CD4-positive, alpha-beta T cell treated with Interleukin-17A for 1 hour (primary cell): ENCODE results near the gene AFAP1L2.

Experiments used
- DNase-seq: peaks from one replicate; pipeline ENCODE4 v3.0.0-alpha.2; 2020

AFAP1L2 gene

DNA sequence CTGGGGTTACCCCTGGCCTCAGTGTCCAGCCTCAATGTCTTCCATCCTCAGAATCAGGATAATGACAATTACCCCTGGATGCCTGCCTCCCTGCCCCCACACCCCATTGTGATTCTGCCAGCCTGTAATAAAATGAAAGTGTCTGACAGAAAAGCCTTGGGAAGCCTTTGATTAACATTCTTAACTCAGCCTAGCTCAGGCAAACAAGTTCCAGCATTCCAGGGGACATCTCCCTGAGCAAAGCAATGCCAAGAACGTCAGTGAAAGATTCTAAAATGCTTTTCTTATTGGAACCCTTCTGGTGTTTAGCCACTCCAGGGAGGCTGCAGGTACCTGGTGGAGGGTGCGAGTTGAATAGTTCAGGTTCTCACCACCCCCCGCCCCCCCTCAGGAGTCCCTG is 18.7 kb downstream of the AFAP1L2 start:
- no peak for DNase-seq

DNA sequence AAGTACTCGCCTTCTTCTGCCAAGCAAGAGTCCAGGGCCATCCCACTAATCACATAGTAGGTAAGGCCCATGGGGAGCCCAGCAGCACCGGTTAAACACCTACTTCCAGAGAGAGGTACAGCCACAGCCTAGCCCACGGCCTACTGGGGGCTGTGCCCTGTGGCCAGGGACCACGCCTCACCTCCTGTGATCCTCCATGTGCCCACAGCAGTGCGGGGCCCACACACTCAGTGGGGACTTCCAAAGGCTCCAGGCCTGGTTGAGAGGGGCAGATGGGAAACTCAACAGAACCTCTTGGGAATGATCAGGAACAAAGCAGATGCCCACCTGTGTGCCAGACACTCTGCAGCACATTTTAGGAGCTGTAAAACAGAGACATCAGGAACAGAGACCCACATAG is 19.7 kb downstream of the AFAP1L2 start:
- DNase-seq, result no peak

DNA sequence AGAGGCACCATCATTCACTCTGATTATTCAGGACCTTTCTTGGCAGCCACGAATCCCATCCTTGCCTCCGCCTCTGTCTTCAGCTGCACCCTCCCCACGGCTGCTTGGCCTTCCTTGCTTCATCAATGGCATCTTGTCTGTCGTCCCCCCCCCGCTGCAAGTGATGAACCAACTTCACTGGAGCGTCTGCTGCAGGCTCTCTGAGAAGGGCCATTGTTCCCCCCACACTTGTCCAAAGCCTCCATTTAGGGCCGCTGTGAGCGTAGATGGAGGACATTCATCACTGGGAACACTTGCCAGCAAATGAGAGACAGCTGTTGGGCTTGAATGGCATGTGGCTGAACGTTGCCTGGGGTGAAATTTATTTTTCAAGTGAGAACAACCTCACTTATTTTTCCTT is 20.1 kb downstream of the AFAP1L2 start:
- DNase-seq, result no peak

DNA sequence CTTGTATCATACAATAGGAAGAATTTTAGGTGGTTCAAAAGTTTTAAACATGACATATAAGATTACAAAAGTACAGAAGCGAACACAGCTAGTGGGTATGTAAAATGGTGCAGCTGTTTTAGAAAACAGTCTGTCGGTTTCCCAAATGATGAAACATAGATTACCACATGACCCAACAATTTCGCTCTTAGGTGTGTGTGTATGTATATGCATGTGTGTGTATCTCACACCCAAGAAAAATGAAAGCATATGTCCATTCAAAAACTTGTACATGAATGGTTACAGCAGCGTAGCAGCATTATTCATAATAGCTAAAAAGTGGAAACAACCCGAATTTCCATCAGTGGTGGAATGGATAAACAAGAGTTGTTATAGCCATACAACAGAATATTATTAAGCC is 23.5 kb downstream of the AFAP1L2 start:
- no peak for DNase-seq

DNA sequence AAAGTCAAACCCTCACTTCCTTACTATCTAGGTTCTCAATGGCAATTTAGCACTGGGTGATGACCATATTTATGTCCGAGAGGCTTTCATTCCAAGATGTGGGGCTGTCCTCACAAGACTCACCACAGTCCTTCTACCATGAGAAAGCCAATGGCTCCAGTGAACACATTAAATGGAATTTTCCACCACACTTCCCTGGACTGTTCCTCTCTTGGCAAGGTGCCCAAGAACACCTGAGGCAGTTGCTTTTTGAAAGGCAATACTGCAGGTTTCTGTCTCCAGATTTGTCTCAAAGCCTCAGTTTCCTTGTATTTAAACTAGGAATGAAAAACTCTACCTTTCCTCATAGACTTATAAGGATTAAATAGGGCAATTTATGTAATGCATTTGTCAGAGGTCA is 24.2 kb downstream of the AFAP1L2 start:
- DNase-seq, result no peak

DNA sequence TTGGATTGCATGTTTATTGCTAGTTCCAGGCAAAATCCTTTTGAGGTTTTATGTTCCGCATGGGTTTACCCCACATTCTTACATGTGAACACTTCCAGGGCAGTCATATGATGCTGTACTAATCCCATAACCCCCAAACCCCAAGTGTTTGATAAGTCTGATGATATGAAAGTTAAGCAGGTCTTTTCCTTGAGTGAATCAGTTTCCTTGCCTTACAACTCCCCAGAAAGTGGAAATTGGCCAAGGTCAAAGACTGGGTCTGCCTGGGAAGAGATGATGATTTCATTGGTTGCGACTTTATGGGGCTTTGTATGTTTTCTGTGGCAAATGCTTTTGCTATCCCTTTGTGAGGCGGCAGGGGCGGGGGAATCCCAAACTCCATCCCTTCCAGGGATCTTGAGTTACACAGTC is 24.7 kb downstream of the AFAP1L2 start:
- no peak for DNase-seq

DNA sequence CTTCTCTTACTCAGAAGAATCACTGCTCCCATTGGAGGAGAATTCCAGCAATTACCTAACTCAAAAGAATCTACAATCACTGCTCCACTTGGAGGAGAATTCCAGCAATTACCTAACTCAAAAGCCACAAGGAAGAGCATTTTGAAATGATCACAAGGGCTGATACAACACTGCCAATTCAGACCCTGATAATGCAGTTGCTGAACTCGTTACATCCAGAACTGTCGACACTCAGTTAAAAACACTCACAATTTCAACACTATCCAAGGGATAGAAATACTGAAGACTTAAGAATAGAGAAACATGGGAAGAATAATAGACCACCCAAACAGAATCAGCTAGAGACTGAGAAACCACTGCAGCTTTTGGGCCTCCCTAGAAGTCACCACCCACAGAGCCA is 27.8 kb downstream of the AFAP1L2 start:
- no peak for DNase-seq

DNA sequence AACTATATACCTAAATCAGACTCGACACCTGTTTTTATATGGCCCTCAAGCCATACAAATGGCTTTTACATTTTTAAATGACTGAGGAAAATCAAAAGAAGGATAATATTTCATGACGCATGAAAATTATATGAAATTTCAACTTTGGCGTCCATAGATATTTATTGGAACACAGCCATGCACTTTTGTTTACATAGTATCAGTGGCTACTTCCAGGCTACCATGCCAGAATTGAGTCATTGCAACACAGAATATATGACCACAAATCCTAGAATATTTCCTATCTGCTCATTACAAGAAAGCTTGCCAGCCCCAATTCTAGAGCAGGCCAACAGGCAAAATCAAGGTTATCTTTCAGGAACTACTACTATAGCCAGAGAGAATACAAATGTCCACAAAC is 29.3 kb downstream of the AFAP1L2 start:
- no peak for DNase-seq

DNA sequence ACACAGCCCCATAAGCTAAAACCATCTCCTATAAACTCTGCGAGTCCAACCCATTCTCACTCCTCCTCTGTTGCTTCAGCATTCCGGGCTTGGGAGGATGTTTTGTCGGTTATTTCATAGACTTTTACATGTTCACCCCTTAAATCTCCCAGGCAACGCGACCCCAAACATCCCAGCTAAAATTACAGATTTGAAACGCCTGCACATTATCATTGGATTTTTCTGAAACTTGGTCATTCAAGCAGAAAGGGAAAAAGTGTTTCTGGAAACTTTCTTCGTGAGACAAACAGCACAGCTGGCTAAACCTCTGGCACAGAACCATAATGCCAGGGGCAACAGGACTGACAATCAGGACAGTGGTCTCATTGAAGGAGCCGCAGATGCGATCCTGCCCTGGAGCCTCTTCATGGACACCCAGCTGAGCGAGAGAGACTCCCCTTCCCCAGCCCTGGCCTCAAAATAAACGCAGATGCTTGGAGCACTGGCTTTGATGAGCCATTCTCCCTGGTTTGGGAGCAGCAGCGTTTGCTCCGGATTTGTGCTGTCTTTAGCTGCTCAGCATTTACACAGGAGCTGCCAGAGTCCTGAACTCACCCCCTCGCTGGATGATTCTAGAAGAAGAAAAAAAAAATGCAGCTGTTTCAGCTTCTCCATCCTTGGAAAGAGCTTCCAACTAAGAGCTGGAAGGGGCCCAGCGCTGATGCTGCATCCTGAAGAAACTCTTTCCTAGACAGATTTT is 30.1 kb downstream of the AFAP1L2 start:
- no peak for DNase-seq

DNA sequence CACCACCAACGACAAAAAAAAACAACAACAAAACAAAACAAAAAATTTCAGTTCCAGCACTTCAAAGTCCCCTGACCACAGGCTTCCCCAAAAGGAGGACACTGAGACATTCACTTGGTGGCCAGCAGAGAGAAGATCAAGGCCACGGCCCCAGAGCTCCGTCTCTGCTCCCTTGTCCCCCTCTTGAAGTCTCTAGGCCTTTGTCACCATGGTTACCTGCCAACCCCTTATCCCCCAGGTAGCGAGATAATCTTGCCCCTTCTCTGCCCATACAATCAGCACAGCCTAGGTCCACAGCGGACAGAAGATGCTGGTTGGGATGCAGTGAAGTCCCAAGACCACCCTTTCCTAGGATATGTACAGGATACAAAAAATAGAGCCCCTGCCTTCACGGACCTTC is 30.7 kb downstream of the AFAP1L2 start:
- DNase-seq, result no peak

DNA sequence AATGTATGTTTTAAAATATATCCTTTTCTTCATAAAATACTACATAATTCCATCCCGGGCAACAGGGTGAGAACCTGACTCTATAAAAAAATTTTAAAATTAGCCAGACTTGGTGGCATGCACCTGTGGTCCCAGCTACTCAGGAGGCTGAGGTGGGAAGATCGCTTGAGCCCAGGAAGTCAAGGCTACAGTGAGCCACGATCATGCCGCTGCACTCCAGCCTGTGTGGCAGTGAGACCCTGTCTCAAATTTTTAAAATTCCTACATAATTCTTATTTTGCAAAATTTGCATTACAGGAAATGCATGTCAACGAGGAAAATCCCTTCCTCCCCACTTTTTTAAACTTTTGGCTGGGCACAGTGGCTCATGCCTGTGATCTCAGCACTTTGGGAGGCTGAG is 31.3 kb downstream of the AFAP1L2 start:
- no peak for DNase-seq

DNA sequence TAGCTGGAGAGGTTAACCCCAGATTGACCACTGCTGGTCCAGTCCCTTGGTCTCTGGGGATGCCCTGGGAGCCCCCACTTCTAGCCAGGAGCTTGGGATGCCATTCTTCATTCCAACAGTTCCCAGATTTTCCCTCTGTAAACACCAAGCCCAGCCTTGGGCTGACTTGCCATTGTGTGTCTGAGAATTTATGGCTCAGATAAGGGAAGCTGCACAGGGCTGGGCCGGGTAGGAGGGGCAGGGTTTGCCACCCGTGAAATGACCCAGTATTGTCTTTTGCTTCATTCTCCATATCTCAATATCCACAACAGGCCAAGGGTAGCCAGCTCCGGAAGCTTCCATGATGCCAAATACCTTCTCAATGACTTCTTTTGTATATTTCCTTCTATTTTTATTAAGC is 32.1 kb downstream of the AFAP1L2 start:
- no peak for DNase-seq

DNA sequence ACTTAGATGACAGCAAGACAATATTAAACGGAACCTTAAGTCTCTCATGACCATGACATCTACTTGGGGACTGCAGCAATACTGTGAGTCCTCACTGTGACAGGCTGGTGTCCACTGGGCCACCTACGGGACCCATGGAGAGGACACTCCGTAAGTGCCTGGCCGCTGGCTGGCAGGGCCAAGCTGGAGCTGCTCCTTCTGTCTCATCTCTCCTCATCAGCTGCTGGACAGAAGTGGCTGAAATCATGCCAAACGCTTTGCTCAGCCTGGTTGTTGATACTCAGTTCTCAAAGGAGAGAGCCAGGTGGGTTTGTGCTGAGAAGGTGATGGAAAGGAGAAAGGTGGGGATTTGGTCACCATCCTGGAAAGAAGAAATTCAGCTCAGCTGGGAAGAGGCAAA is 33.3 kb downstream of the AFAP1L2 start:
- no peak for DNase-seq

DNA sequence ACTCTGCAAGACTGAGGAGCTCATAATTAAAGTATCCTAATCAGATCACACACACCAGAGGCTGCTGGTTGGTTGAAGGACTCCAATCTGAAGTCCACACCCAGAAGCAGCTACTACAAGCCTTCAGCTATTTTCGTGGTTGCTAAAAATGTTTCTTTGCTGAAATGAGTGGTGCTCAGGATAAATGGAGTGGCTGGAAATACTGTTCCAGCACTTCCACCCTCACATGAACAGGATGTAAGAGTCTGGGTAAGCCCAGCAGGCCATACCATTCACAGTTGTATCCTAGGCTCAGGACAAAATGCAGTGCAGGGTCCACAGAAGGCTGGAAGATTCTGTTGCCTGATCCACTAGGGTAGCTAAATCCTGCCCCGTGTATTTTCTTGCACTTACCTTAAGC is 34.1 kb downstream of the AFAP1L2 start:
- no peak for DNase-seq

DNA sequence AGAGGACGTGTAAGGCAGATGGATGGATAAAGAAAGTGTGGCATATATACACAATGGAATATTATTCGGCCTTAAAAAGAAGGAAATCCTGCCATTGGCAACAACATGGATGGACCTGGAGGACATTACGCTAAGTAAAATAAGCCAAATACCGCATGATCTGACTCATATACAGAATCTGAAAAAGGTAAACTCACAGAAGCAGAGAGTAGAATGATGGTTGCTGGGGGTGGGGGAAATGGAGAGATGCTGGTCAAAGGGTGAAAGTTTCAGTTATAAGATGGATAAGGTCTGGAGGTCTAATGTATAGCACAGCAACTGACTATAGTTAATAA is 36.3 kb downstream of the AFAP1L2 start:
- no peak for DNase-seq

DNA sequence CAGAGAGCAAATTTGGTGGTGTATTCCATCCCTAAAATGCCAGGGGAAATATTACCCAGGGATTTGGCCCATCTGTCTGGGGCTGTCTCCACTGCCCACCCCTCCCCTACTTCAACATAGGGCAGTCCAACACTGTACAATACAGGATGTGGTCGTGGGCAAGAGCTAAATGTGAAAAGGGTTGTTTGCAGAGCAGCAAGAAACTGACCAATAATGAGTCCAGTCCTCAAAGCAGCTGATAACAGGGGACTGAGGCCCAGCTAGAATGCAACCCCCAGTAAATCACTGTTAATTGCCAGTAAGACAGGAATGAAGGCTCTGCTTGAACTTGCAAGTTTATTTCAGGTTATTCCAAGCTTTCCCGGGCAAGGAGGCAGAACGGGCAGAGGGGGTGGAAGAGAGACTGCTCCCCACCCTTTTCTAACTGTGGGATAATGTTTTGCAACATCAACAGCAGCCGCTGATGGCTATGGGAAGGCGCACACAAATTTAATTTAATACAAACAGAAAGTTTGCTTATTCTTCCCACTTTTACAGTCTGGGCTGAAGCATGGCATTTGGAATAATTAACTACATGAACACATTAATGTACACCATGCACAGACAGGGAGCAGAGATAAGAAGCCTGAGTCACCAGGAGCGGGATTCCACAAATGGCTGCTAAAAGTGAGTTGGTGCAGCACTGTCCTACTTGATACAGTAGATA is 36.8 kb downstream of the AFAP1L2 start:
- no peak for DNase-seq

DNA sequence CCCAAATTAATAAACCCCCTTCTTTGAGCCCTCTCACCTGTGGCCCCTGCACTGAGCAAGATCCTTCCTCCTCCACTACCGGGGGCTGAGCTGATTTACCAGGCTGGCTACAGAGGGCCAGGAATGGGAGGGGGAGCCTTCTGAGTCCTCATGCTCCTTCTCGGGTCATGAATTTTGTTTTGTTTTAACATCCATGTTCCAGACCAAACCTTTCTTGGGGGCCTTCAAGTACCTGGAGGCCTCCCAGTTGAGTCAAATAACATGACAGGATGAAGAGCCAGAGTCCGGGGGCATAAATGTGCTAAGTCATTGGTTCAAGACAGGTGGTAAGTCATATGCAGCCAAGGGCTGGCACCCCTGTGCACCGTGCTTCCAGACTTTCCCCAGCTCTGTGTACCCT is 39.6 kb downstream of the AFAP1L2 start:
- no peak for DNase-seq

DNA sequence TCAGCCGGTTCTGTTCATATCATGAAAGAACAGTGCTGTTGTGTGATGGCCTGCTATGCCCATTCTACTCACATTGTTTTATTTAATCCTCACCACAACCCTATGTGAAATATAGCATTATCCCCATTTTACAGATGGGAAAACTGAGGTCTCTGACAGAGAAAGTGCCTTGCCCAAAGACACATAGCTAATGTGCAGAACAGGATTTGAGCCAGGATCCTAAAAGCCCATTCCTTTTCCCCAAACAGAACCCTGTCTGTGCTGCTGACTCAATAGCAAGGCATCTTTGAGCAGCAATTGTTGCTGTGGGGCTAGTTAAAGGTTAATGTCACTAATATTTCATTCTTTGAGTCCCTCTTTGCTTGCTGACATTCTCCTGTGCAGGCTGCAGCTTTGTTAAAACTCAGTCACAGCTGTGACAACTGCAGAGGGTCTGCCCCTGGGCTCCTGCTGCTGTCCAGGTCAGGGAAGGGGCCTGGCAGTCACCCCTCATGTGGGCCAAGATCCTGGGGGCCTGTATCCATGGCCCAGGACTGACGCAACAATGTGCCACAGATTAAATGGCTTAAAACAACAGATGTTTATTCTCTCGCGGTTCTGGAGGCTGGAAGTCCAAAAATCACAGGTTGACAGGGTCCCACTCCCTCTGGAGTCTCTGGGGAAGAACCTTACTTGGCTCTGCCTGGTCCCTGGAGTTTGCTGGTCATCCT is 40.4 kb downstream of the AFAP1L2 start:
- DNase-seq, result no peak

DNA sequence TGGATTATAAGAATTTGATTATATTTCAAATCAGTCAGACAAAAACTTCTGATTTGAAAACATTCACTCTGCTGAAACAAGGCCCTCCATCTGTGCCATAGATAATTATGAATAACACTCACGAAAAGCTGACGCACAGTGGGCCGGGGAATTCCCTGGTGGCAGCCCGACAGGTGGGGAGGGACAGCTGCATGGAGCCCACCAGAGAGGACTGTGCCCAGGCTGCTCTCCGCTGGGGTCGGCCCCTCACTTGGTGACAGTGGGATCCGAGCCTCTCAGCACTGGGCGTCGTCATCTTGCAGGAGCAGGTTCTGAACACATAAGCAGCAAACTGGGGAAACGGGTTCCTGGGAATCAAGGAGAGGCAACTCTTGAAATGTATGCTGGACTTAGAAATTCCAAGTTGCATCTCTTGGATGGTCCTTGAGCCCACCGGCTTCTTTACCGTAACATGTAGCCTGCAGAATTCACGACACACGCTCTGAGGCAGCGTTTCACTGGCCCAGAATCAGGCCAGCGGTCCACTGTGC is 41.4 kb downstream of the AFAP1L2 start:
- DNase-seq, result no peak

DNA sequence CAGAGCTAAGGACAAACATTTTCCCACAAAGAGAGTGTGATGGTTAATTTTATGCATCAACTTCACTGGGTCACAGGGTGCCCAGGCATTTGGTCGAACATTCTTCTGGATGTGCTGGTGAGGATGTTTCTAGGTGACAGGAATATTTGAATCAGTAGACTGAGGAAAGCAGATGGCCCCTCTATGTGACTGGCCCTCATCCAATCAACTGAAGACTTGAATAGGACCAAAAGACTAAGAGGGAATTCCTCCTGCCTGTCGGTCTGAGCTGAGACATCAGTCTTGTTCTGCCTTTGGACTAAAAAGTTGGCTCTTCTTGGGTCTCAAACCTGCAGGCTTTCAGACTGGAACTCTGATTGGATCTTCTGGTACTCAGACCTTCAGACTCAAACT is 44.4 kb downstream of the AFAP1L2 start:
- no peak for DNase-seq

DNA sequence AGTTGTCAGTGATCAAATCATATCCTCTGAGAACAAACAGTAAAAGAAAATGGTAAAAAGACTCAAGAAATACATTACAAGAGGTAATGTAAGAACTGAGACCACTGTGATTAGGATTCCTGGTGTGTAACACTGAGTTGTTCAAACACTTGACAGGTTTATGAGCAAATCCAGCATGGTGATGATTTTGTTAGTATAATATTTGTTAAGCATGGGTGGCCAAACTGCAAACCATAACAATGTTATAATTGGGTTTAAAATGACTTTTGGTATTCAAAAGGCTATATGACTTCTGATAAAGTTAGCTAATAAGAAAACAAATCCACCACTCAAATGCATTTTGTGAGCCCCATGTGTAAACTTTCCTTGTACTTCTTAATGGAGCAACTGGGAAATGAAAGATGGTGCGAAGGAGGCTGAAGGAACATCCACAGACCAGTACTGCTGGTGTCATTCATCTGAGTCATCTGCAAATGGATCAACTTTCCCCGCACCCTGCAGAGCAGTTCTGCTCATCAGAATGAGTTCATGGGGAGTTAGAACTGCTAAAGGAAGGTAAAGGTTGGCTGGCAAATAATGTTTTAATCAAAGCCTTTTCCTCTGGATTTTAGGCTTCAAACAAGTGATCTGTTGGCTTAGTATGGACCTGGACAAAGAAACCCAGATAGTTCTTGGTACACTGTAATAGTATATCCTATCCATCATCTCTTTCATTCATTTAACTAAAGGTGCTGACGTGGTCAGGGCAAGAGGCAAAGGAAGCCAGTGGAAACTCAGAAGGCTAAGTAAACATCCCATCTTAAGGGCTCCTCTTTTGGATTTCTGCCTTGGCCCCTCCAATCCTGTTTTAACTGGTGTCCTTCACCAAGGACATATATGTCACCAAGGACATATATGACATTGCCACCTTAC is 45.0 kb downstream of the AFAP1L2 start:
- DNase-seq, result no peak

DNA sequence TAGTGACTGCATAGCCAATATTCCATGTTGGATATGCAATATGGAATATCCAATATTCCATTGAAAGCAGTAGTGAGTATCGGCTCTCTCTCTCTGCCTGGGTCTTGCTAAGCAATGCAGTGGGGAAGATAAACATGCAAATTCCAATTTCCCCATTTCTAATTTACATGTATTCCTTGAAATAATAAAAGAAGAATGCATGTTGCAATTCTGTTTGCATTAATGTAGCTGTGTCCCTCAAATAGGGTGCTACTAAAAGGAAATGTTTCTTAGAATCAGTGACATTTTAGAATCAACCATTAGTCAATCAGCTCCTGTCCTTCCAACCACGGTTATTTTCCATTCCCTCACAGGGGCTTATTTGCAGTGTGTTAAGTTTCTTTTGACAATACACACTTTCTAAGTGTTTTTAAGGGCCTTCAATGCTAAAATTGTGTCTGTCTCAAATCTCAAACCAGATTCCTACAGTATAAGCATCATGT is 46.7 kb downstream of the AFAP1L2 start:
- DNase-seq, result no peak
